Psoas muscle (tissue), 8 donors: ENCODE measurements around the gene C10orf105. TPM values are rescaled to one million over a fixed set of nuclear protein-coding genes. Genes with fewer than 3 reads are reported as not detected.

Source experiments
- ATAC-seq, 4 donors: fragments of 200-7000 bp; cut with Tn5 transposase; one replicate each; pipeline ENCODE4 v1.9.1; 2020; ENCODE audit warnings: moderate library complexity in 3 of 4, mild to moderate bottlenecking in 2 of 4
- DNase-seq, 2 donors: peaks; one replicate each; pipeline ENCODE4 v3.0.0-alpha.2; 2020
- H3K27ac ChIP-seq: fragments of 200-600 bp; one replicate; pipeline ENCODE4 v1.8.0; 2022
- H3K27me3 ChIP-seq, 3 donors: fragments of 200-600 bp in 1 of 3; one replicate each; pipeline versions ENCODE4 v1.6.1 to v1.8.0; 2013 to 2022; ENCODE audit warnings: low read length in 2 of 3, mild to moderate bottlenecking in 2 of 3, moderate library complexity in 1 of 3; ENCODE audit not compliant: insufficient read depth in 3 of 3
- H3K36me3 ChIP-seq, 2 donors: fragments of 200-600 bp in 1 of 2; one replicate each; pipeline versions ENCODE4 v1.6.1 to v1.8.0; 2013 to 2022; ENCODE audit warnings: low read depth in 1 of 2, mild to moderate bottlenecking in 1 of 2, moderate library complexity in 1 of 2; ENCODE audit not compliant: insufficient read depth in 1 of 2
- H3K4me1 ChIP-seq: fragments of 200-600 bp; one replicate; pipeline ENCODE4 v1.8.0; 2022
- H3K4me3 ChIP-seq: fragments of 200-600 bp; one replicate; pipeline ENCODE4 v1.8.0; 2022; ENCODE audit warnings: mild to moderate bottlenecking
- H3K9me3 ChIP-seq: fragments of 200-600 bp; one replicate; pipeline ENCODE4 v1.8.0; 2022
- WGBS, 3 donors: extraction: QIAGEN DNeasy Blood & Tissue Kit; methylation state at CpG; one replicate each; pipeline versions ENCODE4 v1.1.6 to v1.1.7; 2013; 5-methylcytosine and 5-hydroxymethylcytosine counted together
- intact Hi-C, 2 donors: fragments of 100-400 bp; cut with DNase I; formaldehyde crosslinking; loops; one replicate each; pipeline versions ENCODE4 v1.11.0 to v1.14.2; 2022
- polyA plus RNA-seq, 3 donors: library from polyadenylated mRNA; stranded (reverse); fragments of 200-250 nt; gene quantifications; one replicate each; pipeline ENCODE4 v1.2.3, GENCODE V29; 2013
- total RNA-seq, 4 donors: library from RNA; stranded (reverse); fragmentation: NEBNext Ultra II Directional in 2 of 4; extraction: Animal tissue kit (Norgen Biotek cat#: 25700) in 2 of 4; gene quantifications; one replicate each; pipeline versions ENCODE4 v1.2.1 to v1.2.4, GENCODE V29; 2021 to 2023
- TF ChIP-seq, protein P1 (sequence below): fragments of 200-600 bp; IDR thresholded peaks from one replicate; pipeline ENCODE4 v1.8.0; 2022; ENCODE audit warnings: antibody characterized with exemption
- donor health status: healthy with polysubstance abuse.
- donor health status: DM: no; HTN: no; CAD: no; lungs with moderate emphysema.
- donor health status: Bipolar disorder and iron deficiency.
- donor health status: healthy.
- donor health status: DM: yes; HTN: yes; CAD: no.
- donor health status: DM: no; HTN: no; CAD: no.
- donor health status: DM: no; HTN: no; CAD: no.
- donor health status: DM: yes; HTN: yes; CAD: no.

Gene C10orf105
- total and polyA plus RNA-seq, 7 donors, result 0.01 to 0.03 (median 0.03) TPM; not detected in 4

DNA sequence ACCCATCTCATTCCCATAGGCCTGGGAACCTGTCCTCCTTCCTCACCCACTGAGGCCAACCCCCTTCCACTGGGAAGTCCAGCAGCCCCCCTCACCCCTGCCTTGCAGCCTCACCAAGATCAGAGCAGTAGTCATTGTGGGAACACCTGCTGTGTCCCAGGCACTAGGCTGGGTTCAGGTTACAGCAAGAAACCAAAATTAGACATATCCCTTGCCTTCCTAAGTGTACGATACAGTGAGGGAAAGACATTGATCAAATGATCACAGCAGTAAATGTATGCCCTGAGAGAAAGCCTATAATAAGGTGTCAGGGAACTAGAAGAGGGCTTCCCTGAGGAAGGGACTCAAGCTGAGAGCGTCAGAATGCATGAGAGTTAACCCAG is 17.0 kb upstream of the C10orf105 start:
- Histone ChIP-seq H3K36me3 (no peaks in the 10 kb centered on the region), H3K27ac (peak overlapping the region; percentile 63), H3K27me3 (no peaks in the 10 kb centered on the region), H3K9me3 (no peaks in the 10 kb centered on the region), H3K4me3 (peak overlapping the region; percentile 5), H3K4me1 (peaks cover 17% of the 10 kb centered on the region)
- DNase-seq (no peak), ATAC-seq (peak; percentile 52 to 84 (median 74))
- intact Hi-C loops, result no loop called here
- 46 to 55% (median 51%) methylated on average over 2 of the region's 2 CpGs for WGBS, 3 donors
- TF ChIP-seq, protein P1, sequence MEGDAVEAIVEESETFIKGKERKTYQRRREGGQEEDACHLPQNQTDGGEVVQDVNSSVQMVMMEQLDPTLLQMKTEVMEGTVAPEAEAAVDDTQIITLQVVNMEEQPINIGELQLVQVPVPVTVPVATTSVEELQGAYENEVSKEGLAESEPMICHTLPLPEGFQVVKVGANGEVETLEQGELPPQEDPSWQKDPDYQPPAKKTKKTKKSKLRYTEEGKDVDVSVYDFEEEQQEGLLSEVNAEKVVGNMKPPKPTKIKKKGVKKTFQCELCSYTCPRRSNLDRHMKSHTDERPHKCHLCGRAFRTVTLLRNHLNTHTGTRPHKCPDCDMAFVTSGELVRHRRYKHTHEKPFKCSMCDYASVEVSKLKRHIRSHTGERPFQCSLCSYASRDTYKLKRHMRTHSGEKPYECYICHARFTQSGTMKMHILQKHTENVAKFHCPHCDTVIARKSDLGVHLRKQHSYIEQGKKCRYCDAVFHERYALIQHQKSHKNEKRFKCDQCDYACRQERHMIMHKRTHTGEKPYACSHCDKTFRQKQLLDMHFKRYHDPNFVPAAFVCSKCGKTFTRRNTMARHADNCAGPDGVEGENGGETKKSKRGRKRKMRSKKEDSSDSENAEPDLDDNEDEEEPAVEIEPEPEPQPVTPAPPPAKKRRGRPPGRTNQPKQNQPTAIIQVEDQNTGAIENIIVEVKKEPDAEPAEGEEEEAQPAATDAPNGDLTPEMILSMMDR, result no peak

DNA sequence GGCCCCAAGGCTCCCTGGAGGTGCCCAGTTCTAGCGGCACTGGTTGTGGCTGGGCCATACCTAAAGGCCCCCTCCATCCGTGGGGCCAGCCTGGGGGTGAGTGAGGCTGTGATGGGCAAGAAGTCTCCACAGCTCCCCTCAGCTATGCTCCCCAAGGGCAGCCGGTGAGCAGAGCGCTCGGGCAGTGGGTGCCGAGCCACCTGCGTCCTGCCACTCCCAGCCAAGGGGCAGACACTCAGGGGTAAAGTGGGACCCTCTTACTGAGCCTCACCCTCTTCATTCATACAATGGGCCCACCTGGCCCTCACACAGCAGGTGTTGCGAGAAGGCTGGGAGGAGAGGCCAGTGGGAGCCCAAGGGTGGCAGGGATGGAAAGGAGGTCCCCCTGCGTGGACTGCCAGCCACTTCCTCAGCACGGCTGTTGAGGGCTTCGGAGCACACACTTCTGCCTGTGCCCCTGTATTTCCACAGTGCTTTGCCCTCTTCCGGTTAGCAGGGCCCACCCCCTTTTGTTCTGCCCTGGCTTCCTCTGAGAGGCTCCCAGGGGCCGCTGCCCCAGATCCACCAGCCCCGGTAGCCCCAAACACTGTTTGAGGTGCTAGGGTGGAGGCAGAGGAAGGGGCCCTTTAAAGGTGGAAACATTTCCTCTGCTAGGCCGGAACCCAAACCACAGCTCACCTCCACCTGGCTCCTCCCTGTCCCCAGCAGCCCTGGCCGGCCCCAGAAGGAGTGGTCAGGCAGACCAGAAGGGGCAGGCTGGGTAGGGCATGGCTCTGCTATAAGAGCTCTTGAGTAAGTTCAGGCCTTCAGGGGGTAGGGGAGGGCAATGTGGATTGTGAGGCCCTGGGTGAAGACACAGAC is 16.4 kb upstream of the C10orf105 start:
- H3K4me3 ChIP-seq, result peak overlapping the region; percentile 5
- TF ChIP-seq, protein P1, result no peak
- H3K27ac ChIP-seq, result peak overlapping the region; percentile 63
- ATAC-seq (peak; percentile 26 to 49 (median 28)), DNase-seq (no peak)
- WGBS, 3 donors, result 86 to 87% (median 87%) methylated on average over 13 to 16 of the region's 16 CpGs
- no peaks in the 10 kb centered on the region for H3K27me3 ChIP-seq
- no peaks in the 10 kb centered on the region for H3K9me3 ChIP-seq
- H3K36me3 ChIP-seq, result no peaks in the 10 kb centered on the region
- intact Hi-C loops, result no loop called here
- H3K4me1 ChIP-seq, result peaks cover 17% of the 10 kb centered on the region

DNA sequence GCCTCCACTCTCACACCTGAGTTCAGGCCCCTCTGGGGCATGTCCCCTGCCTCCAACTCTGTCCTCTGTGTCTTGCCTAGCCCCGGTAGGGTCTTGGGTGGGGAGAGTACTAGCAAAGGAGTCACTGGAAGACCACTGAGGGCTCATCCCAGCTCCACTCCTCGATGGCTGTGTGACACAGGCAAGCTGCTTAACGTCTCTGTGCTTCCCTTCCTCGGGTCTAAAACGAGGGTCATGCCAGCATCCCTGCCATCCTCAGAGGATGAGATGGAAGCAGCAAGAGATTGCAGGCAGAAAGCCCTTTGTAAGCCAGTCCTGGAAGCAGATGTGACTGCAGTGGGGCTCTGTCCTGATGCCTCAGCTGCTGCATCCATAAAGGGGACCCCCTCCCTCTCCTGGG is 15.2 kb upstream of the C10orf105 start:
- no peak for ATAC-seq
- H3K36me3 ChIP-seq, result no peaks in the 10 kb centered on the region
- no peak overlapping the region for H3K27ac ChIP-seq
- intact Hi-C loops, result no loop called here
- no peak for DNase-seq
- H3K27me3 ChIP-seq, result no peaks in the 10 kb centered on the region
- peaks cover 17% of the 10 kb centered on the region for H3K4me1 ChIP-seq
- H3K9me3 ChIP-seq, result no peaks in the 10 kb centered on the region
- TF ChIP-seq, protein P1, result no peak
- no peak overlapping the region for H3K4me3 ChIP-seq
- WGBS, 3 donors, result 80 to 82% (median 81%) methylated on average over 5 of the region's 5 CpGs

- H3K4me3 ChIP-seq, result no peak overlapping the region
- intact Hi-C loops, result no loop called here
- TF ChIP-seq, protein P1, result no peak
- H3K4me1 ChIP-seq, result peaks cover 28% of the 10 kb centered on the region
- no peak overlapping the region for H3K27ac ChIP-seq
- no peaks in the 10 kb centered on the region for H3K27me3 ChIP-seq
- WGBS, 3 donors, result 94 to 98% (median 94%) methylated on average over 12 of the region's 12 CpGs
- H3K9me3 ChIP-seq, result no peaks in the 10 kb centered on the region
- H3K36me3 ChIP-seq, result no peaks in the 10 kb centered on the region
- no peak for ATAC-seq
- DNase-seq, result no peak
Observed at GRCh38 chr10:71731791-71732190, 12.2 kb upstream of the C10orf105 start.
